Mesothelial cell of epicardium (in vitro differentiated cells): Measurements from ENCODE around the gene USB1. TPM values are rescaled to one million over a fixed set of nuclear protein-coding genes. Genes with fewer than 3 reads are reported as not detected.

Experiments
- DNase-seq, 2 experiments: peaks; one replicate each; pipeline ENCODE4 v3.0.0; 2021; ENCODE audit warnings: low spot score in 2 of 2; ENCODE audit not compliant: unreplicated experiment in 2 of 2
- H3K27ac Mint-ChIP-seq: 2 replicates; pipeline ENCODE4 v1.8.0; 2021; ENCODE audit warnings: mixed read lengths
- H3K27me3 Mint-ChIP-seq: 2 replicates; pipeline ENCODE4 v1.8.0; 2021; ENCODE audit warnings: low read depth, mixed read lengths
- H3K36me3 Mint-ChIP-seq: 2 replicates; pipeline ENCODE4 v1.8.0; 2021; ENCODE audit warnings: mixed read lengths
- H3K4me1 Mint-ChIP-seq: 2 replicates; pipeline ENCODE4 v1.8.0; 2021; ENCODE audit warnings: mixed read lengths
- H3K4me3 Mint-ChIP-seq: 2 replicates; pipeline ENCODE4 v1.8.0; 2021; ENCODE audit warnings: mild to moderate bottlenecking, moderate library complexity, mixed read lengths
- H3K9me3 Mint-ChIP-seq: 2 replicates; pipeline ENCODE4 v1.8.0; 2021; ENCODE audit warnings: mixed read lengths
- CTCF ChIP-seq: fragments of 200-600 bp; sonication (generic); IDR thresholded peaks from one replicate; pipeline ENCODE4 v1.5.0; 2021; ENCODE audit warnings: antibody characterized with exemption; ENCODE audit not compliant: unreplicated experiment
- total RNA-seq: library from RNA; stranded (reverse); gene quantifications from 3 replicates; pipeline ENCODE4 v1.2.1, GENCODE V29; 2021

The USB1 gene
- total RNA-seq, 1 donor from 2014 or later = 38.3 TPM

DNA sequence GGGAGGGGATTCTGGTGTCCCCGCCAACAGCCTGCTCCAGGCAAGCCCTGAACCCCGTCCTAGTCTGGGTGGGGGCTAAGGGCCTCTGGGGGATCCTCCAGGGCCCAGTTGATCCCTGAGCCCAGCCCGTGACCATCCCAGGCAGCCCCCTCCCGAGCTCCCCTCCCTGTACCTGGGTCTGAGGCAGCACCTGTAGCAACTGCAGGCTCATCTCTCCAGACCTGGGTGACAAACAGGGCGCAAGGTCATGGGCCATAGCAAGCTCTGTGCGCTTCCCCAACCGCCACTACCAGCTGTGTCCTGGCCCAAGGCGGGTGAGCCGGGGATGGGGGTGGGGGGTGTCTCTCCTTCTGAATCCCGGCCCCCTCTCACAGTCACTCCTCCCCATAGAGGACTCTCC is 40.9 kb upstream of the USB1 start:
- Mint-ChIP-seq H3K36me3 (no peaks in the 10 kb centered on the region), H3K9me3 (no peaks in the 10 kb centered on the region), H3K27ac (no peak overlapping the region), H3K4me3 (no peak overlapping the region), H3K4me1 (peaks cover 20% of the 10 kb centered on the region), H3K27me3 (no peaks in the 10 kb centered on the region)
- TF ChIP-seq CTCF = no peak
- DNase-seq = no peak

- DNase-seq = no peak
- H3K36me3 Mint-ChIP-seq = no peaks in the 10 kb centered on the region
- H3K4me3 Mint-ChIP-seq = no peak overlapping the region
- no peak for TF ChIP-seq CTCF
- H3K4me1 Mint-ChIP-seq = peaks cover 17% of the 10 kb centered on the region
- H3K27ac Mint-ChIP-seq = no peak overlapping the region
- H3K9me3 Mint-ChIP-seq = no peaks in the 10 kb centered on the region
- no peaks in the 10 kb centered on the region for H3K27me3 Mint-ChIP-seq
Measured at GRCh38 chr16:57960826-57961472, 40.3 kb upstream of the USB1 start.

- DNase-seq = no peak
- Mint-ChIP-seq H3K36me3 (no peaks in the 10 kb centered on the region), H3K4me3 (no peak overlapping the region), H3K27me3 (no peaks in the 10 kb centered on the region), H3K9me3 (no peaks in the 10 kb centered on the region), H3K27ac (no peak overlapping the region), H3K4me1 (peaks cover 17% of the 10 kb centered on the region)
- no peak for TF ChIP-seq CTCF
Measured at GRCh38 chr16:57961538-57961937, 39.7 kb upstream of the USB1 start.

DNA sequence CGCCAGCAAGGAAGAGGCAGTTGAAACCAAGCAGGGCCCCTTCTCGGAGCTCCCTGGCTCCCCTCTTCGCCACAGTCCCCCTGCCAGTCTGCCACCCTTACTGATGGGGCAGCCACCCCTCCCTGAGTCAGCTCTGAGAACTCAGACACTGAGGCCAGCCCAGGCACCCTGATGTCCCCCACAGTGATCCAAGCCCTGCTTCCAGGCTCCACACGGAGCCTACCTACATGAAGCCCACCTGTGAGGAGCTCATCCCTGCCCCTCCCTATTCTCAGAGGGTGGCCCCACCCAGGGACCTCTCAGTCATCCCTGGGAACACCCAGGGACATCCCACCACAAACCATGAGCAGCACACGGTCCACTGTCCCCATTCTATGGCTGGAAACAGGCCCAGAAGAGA is 39.2 kb upstream of the USB1 start:
- no peak for DNase-seq
- TF ChIP-seq CTCF = no peak
- H3K27ac Mint-ChIP-seq = no peak overlapping the region
- no peaks in the 10 kb centered on the region for H3K36me3 Mint-ChIP-seq
- H3K27me3 Mint-ChIP-seq = no peaks in the 10 kb centered on the region
- H3K4me3 Mint-ChIP-seq = no peak overlapping the region
- H3K9me3 Mint-ChIP-seq = no peaks in the 10 kb centered on the region
- peaks cover 17% of the 10 kb centered on the region for H3K4me1 Mint-ChIP-seq

- no peak for DNase-seq
- Mint-ChIP-seq H3K36me3 (no peaks in the 10 kb centered on the region), H3K9me3 (no peaks in the 10 kb centered on the region), H3K4me1 (peaks cover 17% of the 10 kb centered on the region), H3K27ac (no peak overlapping the region), H3K27me3 (no peaks in the 10 kb centered on the region), H3K4me3 (no peak overlapping the region)
- no peak for TF ChIP-seq CTCF
Measured at GRCh38 chr16:57962756-57963155, 38.5 kb upstream of the USB1 start.

- Mint-ChIP-seq H3K4me1 (peaks cover 5% of the 10 kb centered on the region), H3K9me3 (no peaks in the 10 kb centered on the region), H3K36me3 (no peaks in the 10 kb centered on the region), H3K27me3 (no peaks in the 10 kb centered on the region), H3K4me3 (no peak overlapping the region), H3K27ac (no peak overlapping the region)
- no peak for TF ChIP-seq CTCF
- DNase-seq = no peak
Measured at GRCh38 chr16:57964157-57964700, 37.0 kb upstream of the USB1 start.
